ENCODE measurements around the gene ERLIN1. TPM values are rescaled to one million over a fixed set of nuclear protein-coding genes. Genes with fewer than 3 reads are reported as not detected.
A peak's percentile ranks its signal among the peaks of the same experiment; 100 is the strongest.

Gene ERLIN1
- total RNA-seq, 1 experiment from 2014 or later, result 33.0 TPM

DNA sequence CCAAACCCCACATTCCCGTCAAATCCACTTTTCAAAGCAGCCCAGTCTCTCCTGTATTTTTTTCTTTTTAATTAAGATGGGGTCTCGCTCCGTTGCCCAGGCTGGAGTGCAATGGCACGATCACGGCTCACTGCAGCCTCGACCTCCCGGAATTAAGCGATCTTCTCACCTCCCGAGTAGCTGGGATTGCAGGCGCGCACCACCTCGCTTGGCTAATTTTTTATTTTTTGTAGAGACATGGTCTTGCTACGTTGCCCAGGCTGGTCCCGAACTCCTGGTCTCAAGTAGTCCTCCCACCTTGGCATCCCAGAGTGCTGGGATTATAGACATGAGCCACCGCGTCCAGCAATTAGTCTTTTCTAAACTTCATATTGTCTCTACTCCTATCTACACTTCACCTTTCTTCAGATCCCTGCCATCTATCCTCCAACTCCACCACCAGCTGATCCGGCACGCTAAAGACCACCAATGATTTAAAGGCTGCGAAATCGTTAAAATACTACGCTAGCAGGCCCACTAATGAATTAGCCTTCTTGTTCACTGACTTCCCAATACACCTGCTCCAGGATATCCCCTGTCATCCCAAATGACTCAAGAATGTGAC lies 44.1 kb upstream of the ERLIN1 start:
- Histone ChIP-seq H3K4ac (ENCODE audit: low read depth, low read length) (no peak overlapping the region), H2BK12ac (ENCODE audit: insufficient read length, low read depth, low read length) (no peak overlapping the region), H2BK20ac (ENCODE audit: low read depth, low read length, poor library complexity, severe bottlenecking) (no peak overlapping the region), H3K56ac (ENCODE audit: insufficient read length, low read depth, low read length) (no peak overlapping the region), H3K79me2 (ENCODE audit: insufficient read depth, low read length) (peaks cover 6% of the 10 kb centered on the region; the same call in 1 of the 2 replicates), H2BK15ac (ENCODE audit: low read depth, low read length) (no peak overlapping the region), H3K79me1 (ENCODE audit: insufficient read depth, low read depth, low read length, poor library complexity, severe bottlenecking) (peaks cover 2% of the 10 kb centered on the region), H3K14ac (ENCODE audit: insufficient read depth, low read length) (peak overlapping the region; percentile 43; the same call in 1 of the 2 replicates), H3K23me2 (ENCODE audit: insufficient read length, low read depth, low read length, poor library complexity, severe bottlenecking) (peaks cover 3% of the 10 kb centered on the region), H4K8ac (replicated peaks; ENCODE audit: insufficient read length, low read depth, low read length) (peak overlapping the region; percentile 58), H3K18ac (ENCODE audit: insufficient read length, low read depth, low read length) (peak overlapping the region; percentile 62), H4K91ac (ENCODE audit: insufficient read length, low read depth, low read length) (no peak overlapping the region), H3K4me1 (ENCODE audit: insufficient read depth, low read length) (no peaks in the 10 kb centered on the region), H4K20me1 (ENCODE audit: control insufficient read depth, insufficient read depth, insufficient read length) (no peaks in the 10 kb centered on the region), H4K5ac (ENCODE audit: insufficient read length, low read depth, low read length) (no peak overlapping the region), H2BK120ac (ENCODE audit: low read depth, low read length, poor library complexity, severe bottlenecking) (peak overlapping the region; percentile 87), H3K23ac (ENCODE audit: insufficient read length, low read depth, low read length) (no peak overlapping the region), H3K9me3 (ENCODE audit: control insufficient read depth, low read depth, low read length) (no peaks in the 10 kb centered on the region), H3K4me2 (ENCODE audit: insufficient read depth, insufficient read length, low read length) (peak overlapping the region; percentile 85), H3T11ph (ENCODE audit: low read length) (no peak overlapping the region), H3K27ac (ENCODE audit: insufficient read length, low read depth, low read length) (no peak overlapping the region), H2BK5ac (ENCODE audit: insufficient read length, low read length) (no peak overlapping the region), H3K9ac (ENCODE audit: extremely low read depth, insufficient read length, low read length) (peak overlapping the region; percentile 70), H2AK5ac (ENCODE audit: insufficient read length, low read length) (no peak overlapping the region), H3K27me3 (ENCODE audit: insufficient read depth, low read length) (no peaks in the 10 kb centered on the region), H2AFZ (ENCODE audit: low read length) (peak overlapping the region; percentile 96)
- Mint-ChIP-seq H3K4me1 (peaks cover 5% of the 10 kb centered on the region in 2 experiments), H3K36me3 (ENCODE audit: insufficient read depth in 1 of 3, low read depth in 3 of 3) (peaks cover 8 to 28% (median 11%) of the 10 kb centered on the region in 3 experiments; a peak in 5 of 7 replicates), H3K4me3 (peak overlapping the region; percentile 89 to 93), H3K27ac (peak overlapping the region; percentile 52 to 96 (median 74); a peak in 6 of 7 replicates), H3K27me3 (ENCODE audit: low read depth) (no peaks in the 10 kb centered on the region), H3K9me3 (no peaks in the 10 kb centered on the region; a peak in 1 of 5 replicates)
- DNase-seq, result no peak
- WGBS (ENCODE audit: extremely low coverage, insufficient read length, low lambda C conversion rate), result no CpG with 5 or more reads among the region's 21 CpGs
- TF ChIP-seq CTCF (conservative IDR thresholded peaks at IDR 0.05), result no peak
